ENCODE data around the gene EDC4.

- TF ChIP-seq CTCF (IDR thresholded peaks at IDR 0.05) (no peak), EP300 (IDR thresholded peaks at IDR 0.05) (no peak)
Observed at GRCh38 chr16:67923414-67924116, 50.7 kb downstream of the EDC4 start.

Measured in gastroesophageal sphincter (tissue), 3 donors.